ENCODE data around the gene RPS21.

- no peak for TF ChIP-seq EP300 (IDR thresholded peaks at IDR 0.05; ENCODE audit: low read depth)
- no peak for TF ChIP-seq CTCF (IDR thresholded peaks at IDR 0.05)
These were observed 15.9 kb upstream of the RPS21 start for GRCh38 chr20:62370807-62371587.

All from transverse colon (tissue), 3 donors.